Esophagus muscularis mucosa (tissue), 4 donors: ENCODE results near the gene THOP1. TPM values are rescaled to one million over a fixed set of nuclear protein-coding genes. Genes with fewer than 3 reads are reported as not detected.

Experiments used
- DNase-seq: peaks from one replicate; pipeline ENCODE4 v3.0.0-alpha.2; 2017; ENCODE audit errors: extremely low spot score
- H3K27ac ChIP-seq, 4 donors: fragments of 200-600 bp; sonication (generic); replicated peaks in 1 of 4; 1 replicate in 3 of 4; 2 replicates in 1 of 4; pipeline ENCODE4 v1.5.1; 2016 to 2019; ENCODE audit warnings: mild to moderate bottlenecking in 1 of 4
- H3K27me3 ChIP-seq, 4 donors: fragments of 200-600 bp; sonication (generic); one replicate each; pipeline versions ENCODE4 v1.5.1 to v1.6.0; 2016 to 2019
- H3K36me3 ChIP-seq, 4 donors: fragments of 200-600 bp; sonication (generic); one replicate each; pipeline ENCODE4 v1.5.1; 2016 to 2019
- H3K4me1 ChIP-seq, 4 donors: fragments of 200-600 bp; sonication (generic); one replicate each; pipeline ENCODE4 v1.5.1; 2016 to 2019
- H3K4me3 ChIP-seq, 4 donors: fragments of 200-600 bp; sonication (generic); 1 replicate in 2 of 4; 2 replicates in 2 of 4; pipeline ENCODE4 v1.5.1; 2016 to 2019; ENCODE audit warnings: mild to moderate bottlenecking in 4 of 4, moderate library complexity in 1 of 4
- H3K9me3 ChIP-seq, 4 donors: fragments of 200-600 bp; sonication (generic); 1 replicate in 3 of 4; 2 replicates in 1 of 4; pipeline ENCODE4 v1.5.1; 2016 to 2019
- EP300 ChIP-seq: sonication (generic); formaldehyde crosslinking; IDR thresholded peaks from one replicate; pipeline ENCODE4 v1.6.1; 2017; ENCODE audit warnings: antibody characterized with exemption
- POLR2A ChIP-seq: fragments of 450-650 bp; IDR thresholded peaks from one replicate; pipeline ENCODE4 v1.6.1; 2017; ENCODE audit warnings: antibody characterized with exemption, moderate library complexity, mild to moderate bottlenecking, low read depth
- POLR2AphosphoS5 ChIP-seq, 2 donors: sonication (generic); formaldehyde crosslinking; IDR thresholded peaks; one replicate each; pipeline ENCODE4 v1.6.1; 2017; ENCODE audit warnings: antibody characterized with exemption in 2 of 2
- WGBS: methylation state at CpG from one replicate; pipeline ENCODE4 v1.1.5; 2018; 5-methylcytosine and 5-hydroxymethylcytosine counted together
- intact Hi-C: fragments of 100-400 bp; cut with DNase I; formaldehyde crosslinking; loops from one replicate; pipeline ENCODE4 v1.15.1; 2023
- total RNA-seq, 4 donors: library from RNA; depleted of rRNA; stranded (reverse); fragments of >200 nt; gene quantifications; one replicate each; pipeline versions ENCODE4 v1.1.0 to v1.2.1, GENCODE V29; 2016
- TF ChIP-seq, protein P1 (sequence below), 3 experiments: fragments of 200-600 bp in 2 of 3; fragments of 450-650 bp in 1 of 3; sonication (generic) in 2 of 3; IDR thresholded peaks; one replicate each; pipeline ENCODE4 v1.5.1; 2017 to 2019; ENCODE audit warnings: antibody characterized with exemption in 3 of 3, mild to moderate bottlenecking in 2 of 3, moderate library complexity in 1 of 3

Gene THOP1
- total RNA-seq, 4 donors from 2014 or later, result 22.8 to 65.3 (median 42.4) TPM

DNA sequence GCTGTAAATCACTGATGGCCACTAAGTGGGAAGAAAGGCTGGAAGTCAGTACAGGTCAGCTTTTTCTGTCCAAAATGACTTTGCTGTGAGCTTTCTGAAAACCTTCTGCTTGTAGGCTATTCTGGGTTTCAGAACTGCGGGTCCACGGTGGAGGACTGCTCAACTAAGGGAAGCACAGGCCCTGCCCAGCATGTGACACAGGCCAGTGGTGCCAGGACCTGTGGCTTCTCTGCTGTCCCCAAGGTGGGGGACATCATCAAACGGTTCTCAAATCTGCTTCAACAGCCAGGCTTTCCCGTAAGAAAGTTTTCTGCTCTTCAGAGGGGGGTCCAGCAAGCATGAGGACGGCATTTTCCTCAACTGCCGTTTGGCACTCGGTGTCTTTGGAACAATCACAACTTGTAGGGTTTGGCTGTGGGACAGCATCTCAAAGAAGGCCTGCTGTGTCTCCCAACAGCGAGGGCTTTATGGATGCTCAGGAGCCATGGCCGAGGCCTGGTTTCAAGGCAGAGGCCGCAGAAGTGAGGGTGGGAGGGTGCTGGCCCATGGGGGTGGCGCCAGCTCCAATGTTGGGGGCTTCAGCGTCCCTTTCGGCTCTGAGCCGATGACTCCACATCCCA, 6.1 kb upstream of the THOP1 start:
- intact Hi-C loops, result no loop called here
- H3K4me1 ChIP-seq, result peaks cover 66 to 85% (median 76%) of the 10 kb centered on the region in 4 donors
- no peak overlapping the region for H3K4me3 ChIP-seq
- TF ChIP-seq, protein P1, sequence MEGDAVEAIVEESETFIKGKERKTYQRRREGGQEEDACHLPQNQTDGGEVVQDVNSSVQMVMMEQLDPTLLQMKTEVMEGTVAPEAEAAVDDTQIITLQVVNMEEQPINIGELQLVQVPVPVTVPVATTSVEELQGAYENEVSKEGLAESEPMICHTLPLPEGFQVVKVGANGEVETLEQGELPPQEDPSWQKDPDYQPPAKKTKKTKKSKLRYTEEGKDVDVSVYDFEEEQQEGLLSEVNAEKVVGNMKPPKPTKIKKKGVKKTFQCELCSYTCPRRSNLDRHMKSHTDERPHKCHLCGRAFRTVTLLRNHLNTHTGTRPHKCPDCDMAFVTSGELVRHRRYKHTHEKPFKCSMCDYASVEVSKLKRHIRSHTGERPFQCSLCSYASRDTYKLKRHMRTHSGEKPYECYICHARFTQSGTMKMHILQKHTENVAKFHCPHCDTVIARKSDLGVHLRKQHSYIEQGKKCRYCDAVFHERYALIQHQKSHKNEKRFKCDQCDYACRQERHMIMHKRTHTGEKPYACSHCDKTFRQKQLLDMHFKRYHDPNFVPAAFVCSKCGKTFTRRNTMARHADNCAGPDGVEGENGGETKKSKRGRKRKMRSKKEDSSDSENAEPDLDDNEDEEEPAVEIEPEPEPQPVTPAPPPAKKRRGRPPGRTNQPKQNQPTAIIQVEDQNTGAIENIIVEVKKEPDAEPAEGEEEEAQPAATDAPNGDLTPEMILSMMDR (IDR thresholded peaks at IDR 0.05), result no peak
- TF ChIP-seq POLR2AphosphoS5 (IDR thresholded peaks at IDR 0.05) (no peak), POLR2A (no peak), EP300 (no peak)
- peaks cover 0 to 16% (median 0%) of the 10 kb centered on the region in 4 donors for H3K36me3 ChIP-seq
- no peaks in the 10 kb centered on the region for H3K9me3 ChIP-seq
- WGBS, result 67% methylated on average over 14 of the region's 14 CpGs
- H3K27me3 ChIP-seq, result no peaks in the 10 kb centered on the region
- peak overlapping the region in 1 of 4 donors; percentile 40 for H3K27ac ChIP-seq
- no peak for DNase-seq

DNA sequence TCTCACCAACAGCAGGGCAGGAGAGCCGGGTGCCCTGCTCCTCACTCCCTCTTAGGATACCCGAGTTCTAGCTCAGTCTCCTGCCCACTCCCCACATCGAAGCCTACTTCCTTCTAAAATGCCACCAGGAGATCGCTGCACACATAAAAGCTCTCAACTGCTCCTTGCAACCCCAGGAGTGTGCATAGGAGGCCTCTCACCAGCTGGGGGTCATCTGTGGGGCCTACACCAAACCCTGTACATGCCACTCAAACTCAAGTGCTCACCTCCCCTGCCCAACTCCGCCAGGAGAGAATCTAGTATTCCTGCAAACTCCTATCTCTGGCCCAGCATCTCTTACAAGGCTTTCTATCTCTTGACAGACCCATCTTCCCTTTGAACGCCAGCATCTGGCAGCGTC, 5.0 kb upstream of the THOP1 start:
- WGBS, result 94% methylated on average over 6 of the region's 7 CpGs
- TF ChIP-seq EP300, result no peak
- TF ChIP-seq, protein P1 (IDR thresholded peaks at IDR 0.05), result no peak
- no peak for TF ChIP-seq POLR2A
- TF ChIP-seq POLR2AphosphoS5 (IDR thresholded peaks at IDR 0.05), result no peak
- H3K9me3 ChIP-seq, result no peaks in the 10 kb centered on the region
- peaks cover 0 to 16% (median 0%) of the 10 kb centered on the region in 4 donors for H3K36me3 ChIP-seq
- H3K27ac ChIP-seq, result peak overlapping the region in 1 of 4 donors; percentile 36
- no peak for DNase-seq
- no peak overlapping the region for H3K4me3 ChIP-seq
- intact Hi-C loops, result no loop called here
- peaks cover 64 to 84% (median 74%) of the 10 kb centered on the region in 4 donors for H3K4me1 ChIP-seq
- H3K27me3 ChIP-seq, result no peaks in the 10 kb centered on the region

GRCh38 chr19:2782329-2782935, 2.9 kb upstream of the THOP1 start:
- H3K9me3 ChIP-seq, result no peaks in the 10 kb centered on the region
- H3K36me3 ChIP-seq, result peaks cover 0 to 9% (median 0%) of the 10 kb centered on the region in 4 donors
- H3K27ac ChIP-seq, result peak overlapping the region; percentile 93 to 98 (median 97)
- no peaks in the 10 kb centered on the region for H3K27me3 ChIP-seq
- H3K4me3 ChIP-seq, result peak overlapping the region; percentile 91 to 100 (median 99)
- intact Hi-C loops, result no loop called here
- DNase-seq, result no peak
- WGBS, result 4% methylated on average over 14 of the region's 24 CpGs
- TF ChIP-seq, protein P1 (IDR thresholded peaks at IDR 0.05), result no peak
- TF ChIP-seq POLR2AphosphoS5 (IDR thresholded peaks at IDR 0.05), result no peak
- TF ChIP-seq POLR2A, result no peak
- TF ChIP-seq EP300, result no peak
- H3K4me1 ChIP-seq, result peaks cover 63 to 81% (median 72%) of the 10 kb centered on the region in 4 donors

DNA sequence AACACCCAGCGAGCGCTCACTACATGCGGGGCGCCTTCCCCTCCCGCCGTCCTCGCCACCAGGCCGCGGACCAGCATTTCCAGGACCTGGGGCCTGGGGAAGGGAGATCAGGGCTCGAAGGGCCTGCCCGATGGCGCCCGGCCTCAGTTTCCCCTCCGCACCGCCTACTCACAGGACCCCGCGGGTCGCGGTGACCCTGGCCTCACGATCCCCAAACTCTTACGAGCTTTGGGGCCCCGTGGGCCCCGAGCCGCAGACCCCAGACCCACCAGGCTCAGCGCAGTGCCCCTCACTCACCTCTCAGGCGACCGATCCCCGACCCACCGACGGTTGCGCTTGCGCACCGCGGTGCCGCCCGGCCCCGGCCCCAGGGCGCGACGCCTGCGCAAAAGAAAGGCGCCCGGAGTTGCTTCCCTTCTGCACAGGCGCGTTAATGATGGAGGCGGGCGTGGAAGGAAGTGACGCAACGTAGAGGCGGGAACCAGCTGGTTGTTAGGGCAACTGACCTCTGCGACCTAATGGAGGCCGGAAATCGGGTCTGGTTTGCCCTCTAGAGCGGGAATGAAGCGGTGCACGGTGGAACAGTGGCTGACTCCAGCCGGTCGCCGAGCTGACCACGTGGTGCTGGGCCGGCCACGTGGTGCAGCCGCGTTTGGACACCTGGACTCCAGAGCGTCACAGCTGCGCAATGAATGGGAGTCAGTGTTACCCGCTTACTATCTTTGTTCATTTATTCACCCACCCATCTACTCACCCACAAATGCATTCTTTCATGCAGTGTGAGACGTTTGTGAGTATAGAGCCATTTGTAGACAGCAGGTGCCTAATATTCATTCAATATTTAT, 2.1 kb upstream of the THOP1 start, which contains the start of gene SGTA:
Gene SGTA, minus strand, starts transcription at position 338 of the 845 bp plus-strand sequence. CDS start 14,205 bp downstream, outside the sequence.
- H3K4me3 ChIP-seq, result peak within 1 kb of the TSS; percentile 91 to 100 (median 99)
- H3K27me3 ChIP-seq, result no peaks in the 10 kb centered on the region
- TF ChIP-seq EP300 (no peak), POLR2A (peak; percentile 75), POLR2AphosphoS5 (IDR thresholded peaks at IDR 0.05) (peak; percentile 95)
- TF ChIP-seq, protein P1 (IDR thresholded peaks at IDR 0.05), result peak; percentile 37 to 67 (median 47)
- peak within 1 kb of the TSS; percentile 93 to 98 (median 97) for H3K27ac ChIP-seq
- peaks cover 0 to 7% (median 2%) of the 10 kb centered on the region in 4 donors for H3K36me3 ChIP-seq
- peak; percentile 100 for DNase-seq
- 4% methylated on average over 34 of the region's 68 CpGs for WGBS
- H3K9me3 ChIP-seq, result no peaks in the 10 kb centered on the region
- peaks cover 63 to 84% (median 71%) of the 10 kb centered on the region in 4 donors for H3K4me1 ChIP-seq
- intact Hi-C loops, result no loop called here
